Left hindlimb (tissue), 1 donor: Measurements from ENCODE around the gene PITPNM1.

ENCODE experiments used
- DNase-seq: peaks from one replicate; pipeline ENCODE4 v3.0.0-alpha.2; 2018

Gene PITPNM1

DNA sequence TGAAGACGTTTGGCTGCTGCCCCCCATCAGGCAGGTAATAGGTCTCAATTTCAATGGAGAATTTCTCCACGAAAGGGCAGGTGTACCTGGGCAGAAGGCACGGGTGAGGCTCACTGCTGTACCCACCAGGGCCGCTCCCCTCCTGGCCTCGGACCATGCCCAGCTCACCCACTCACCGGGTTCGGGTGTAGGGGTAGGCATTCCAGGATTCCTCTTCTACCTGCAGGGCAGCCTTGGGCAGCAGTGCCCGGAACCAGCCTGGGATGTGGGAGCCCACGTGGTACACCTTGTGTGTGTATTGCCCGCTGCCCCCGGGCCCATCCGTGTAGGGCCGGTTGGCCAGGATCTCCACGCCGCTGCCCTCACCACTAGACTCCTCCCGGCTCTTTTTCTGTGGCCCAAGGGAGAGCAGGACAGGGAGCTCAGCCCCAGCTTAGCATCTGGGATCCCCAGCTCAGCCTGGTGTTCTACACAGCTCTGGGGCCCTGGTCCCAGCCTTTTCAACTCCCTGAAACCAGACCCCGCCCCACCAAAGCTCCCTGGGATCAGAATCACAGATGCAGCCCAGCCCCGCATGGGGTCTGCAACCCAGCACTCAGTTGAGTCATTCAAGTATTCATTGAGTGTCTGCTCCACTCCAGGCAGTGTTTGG is 2.7 kb downstream of the PITPNM1 start:
- DNase-seq: peak; percentile 24

DNA sequence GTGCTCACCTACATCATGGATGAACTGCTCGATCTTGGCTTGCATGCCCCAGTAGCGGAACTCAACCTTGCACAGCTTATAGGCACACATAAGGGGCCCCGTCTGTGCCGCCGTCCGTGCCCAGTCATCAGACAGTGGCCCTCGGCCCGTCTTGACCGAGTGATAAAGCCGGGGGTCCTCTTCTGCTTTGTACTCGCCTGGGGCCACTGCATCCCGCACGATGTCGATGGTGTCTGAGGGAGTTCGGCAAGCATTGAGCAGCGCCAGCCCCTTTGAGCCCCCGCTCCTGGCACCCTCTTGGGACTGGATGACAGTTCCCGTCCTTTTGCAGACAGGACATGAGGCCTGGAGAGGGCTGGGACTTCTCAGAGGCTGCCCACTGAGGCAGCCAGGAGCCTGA is 3.3 kb downstream of the PITPNM1 start:
- DNase-seq: peak; percentile 26

DNA sequence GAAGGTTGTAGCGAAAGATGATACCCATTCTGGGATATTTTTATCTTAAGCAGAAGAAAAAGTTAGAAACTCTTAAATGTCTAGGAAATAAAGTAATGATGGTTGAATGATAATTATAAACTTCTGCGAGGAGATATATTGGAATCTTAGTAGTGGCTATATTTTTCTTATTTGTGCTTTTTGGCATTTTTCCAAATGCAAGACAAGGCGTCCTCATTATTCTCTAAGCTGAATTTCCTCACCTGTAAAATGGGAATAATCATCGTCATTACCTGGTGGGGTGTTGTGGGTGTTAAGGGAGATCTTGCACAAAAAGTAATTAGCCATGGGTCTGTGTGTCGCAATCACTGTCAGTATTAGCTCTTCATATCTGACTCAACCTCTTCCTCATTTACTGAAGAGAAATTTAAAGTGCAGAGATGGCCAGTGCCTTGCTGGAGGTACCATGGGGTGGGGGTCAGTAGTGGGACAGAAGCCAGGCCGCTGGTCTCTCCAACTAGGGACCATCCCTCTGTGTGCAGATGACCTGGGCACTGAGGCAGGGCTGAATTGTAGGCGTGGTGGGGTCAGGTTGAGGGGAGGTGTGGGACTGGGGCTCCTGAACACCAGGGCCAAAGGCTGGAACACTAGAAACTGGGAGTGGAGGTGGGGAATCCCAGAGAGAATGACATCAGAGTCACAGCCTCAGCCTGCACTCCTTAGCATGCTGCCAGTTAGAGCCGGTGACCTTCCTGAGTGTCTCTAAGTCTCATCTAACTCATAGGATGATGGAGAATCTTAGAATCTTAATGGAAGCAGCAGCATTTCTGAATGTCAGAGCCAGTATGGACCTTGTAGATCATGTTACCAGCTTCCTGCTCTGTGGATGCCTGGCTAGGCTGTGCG is 4.1 kb downstream of the PITPNM1 start:
- DNase-seq: peak; percentile 17

DNA sequence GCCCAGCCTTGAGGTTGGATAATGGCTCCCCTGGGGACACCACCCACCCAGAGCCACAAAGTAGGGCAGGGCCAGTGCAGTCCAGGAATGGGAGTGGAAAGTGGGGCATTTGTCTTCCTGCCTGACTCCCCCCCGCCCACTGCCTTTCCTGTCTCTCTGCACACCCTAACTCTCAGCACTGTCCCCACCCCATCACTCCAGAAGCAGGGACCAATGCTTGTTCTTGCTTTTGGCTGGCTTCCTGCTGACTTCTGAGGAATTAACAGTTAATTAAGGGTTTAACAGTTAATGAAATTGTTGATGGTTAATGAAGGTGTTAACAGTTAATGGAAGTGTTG is 4.7 kb downstream of the PITPNM1 start:
- peak; percentile 38 for DNase-seq

DNA sequence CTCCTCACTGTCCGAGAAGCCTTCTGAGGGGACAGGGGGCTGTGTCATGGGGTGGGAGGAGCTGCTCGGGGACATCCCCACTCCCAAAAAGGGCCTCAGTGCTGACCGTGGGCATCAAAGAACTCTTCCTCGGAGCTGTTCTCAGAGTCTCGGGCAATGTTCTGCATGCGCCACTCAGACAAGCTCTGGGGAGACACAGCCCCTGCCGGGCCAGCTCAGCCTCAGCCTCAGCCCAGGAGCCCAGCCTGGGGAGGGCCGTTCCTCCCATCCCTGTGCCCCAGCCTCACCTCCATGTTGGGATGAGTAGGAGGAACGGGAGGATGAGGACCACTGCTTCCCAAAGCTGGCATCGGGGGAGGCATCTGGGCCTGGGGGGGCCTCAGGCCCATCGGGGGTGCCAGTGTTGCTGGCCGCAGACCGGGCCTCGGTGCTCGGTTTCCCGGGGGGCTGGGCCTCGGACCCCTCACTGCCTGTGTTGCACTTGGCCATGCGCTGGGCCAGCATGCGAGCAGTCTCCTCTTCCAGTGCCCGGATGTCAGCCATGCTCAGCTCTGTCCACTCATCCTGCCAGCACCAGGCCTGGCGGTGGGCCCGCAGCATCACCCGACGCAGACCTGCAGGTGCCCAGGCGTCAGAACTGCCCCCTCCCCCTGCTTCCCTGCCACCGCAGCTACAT is 5.2 kb downstream of the PITPNM1 start:
- peak; percentile 28 for DNase-seq

DNA sequence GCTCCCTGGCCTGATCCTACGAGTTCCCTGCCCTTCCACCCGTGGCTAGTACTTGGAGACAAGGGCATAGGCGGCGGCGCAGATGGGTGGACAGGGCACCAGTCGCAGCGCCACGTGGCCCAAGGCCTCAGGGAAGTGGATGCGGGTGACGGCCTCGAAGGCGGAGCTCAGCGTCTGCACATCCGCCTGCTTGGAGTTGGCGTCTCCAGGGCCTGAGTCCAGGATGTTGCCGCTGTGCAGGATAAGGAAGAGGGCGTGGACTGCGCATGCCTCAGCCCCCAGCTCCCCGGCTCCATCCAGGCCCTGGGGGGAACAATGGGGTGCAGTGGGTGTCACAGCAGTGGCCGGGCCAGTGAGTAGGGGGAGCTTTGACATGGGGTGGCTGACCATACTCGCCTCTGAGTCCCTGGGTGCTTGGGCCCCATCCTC is 6.6 kb downstream of the PITPNM1 start:
- no peak for DNase-seq

DNA sequence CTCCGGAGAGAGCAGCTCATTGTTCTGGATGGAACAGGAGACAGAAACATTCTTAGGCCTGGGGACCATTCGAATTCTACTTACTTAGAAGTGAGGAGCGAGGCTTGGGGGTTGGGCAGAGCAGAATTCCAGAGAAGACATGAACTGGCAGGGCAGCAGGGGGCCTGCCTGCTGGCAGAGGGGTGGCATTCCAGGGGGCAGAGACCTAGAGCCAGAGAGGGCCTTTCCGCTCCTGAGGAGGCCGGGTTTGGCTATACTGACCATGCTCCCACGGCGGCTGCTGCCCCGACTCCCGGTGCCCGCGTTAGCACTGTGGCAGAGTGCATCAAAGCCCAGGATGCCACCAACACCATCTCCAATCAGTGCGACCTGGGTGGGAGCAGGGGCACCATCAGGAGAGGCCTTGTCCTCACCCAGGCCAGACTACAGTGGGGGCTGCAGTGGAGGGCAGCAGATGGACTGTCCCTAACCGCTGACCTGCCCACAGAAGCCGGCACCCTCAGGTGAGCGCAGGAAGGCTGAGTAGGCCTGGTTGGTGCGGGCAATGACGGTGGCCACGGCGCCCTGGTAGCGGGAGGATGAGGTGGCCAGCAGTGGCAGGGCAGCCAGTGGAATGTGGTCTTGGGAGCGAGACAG is 7.4 kb downstream of the PITPNM1 start:
- no peak for DNase-seq

DNA sequence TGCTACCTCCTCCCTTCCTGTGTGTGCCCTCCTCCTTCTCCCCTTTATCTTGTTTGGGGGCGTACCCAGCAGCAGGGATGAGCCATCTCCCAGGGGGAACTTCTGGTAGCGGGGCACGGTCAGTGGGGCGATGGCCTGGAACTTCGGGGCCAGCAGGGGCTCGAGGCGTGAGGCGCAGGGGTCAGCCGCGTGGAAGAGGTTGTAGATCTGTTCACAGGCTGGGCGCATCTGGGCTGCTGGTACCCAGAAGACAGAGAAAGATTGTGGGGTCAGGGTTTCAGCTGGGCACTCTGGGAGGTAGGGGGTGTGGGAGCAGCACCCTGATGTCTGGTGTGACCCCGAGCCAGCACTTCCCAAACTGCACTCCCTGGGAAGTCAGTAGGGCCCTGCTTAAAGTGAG is 9.1 kb downstream of the PITPNM1 start:
- DNase-seq: no peak

DNA sequence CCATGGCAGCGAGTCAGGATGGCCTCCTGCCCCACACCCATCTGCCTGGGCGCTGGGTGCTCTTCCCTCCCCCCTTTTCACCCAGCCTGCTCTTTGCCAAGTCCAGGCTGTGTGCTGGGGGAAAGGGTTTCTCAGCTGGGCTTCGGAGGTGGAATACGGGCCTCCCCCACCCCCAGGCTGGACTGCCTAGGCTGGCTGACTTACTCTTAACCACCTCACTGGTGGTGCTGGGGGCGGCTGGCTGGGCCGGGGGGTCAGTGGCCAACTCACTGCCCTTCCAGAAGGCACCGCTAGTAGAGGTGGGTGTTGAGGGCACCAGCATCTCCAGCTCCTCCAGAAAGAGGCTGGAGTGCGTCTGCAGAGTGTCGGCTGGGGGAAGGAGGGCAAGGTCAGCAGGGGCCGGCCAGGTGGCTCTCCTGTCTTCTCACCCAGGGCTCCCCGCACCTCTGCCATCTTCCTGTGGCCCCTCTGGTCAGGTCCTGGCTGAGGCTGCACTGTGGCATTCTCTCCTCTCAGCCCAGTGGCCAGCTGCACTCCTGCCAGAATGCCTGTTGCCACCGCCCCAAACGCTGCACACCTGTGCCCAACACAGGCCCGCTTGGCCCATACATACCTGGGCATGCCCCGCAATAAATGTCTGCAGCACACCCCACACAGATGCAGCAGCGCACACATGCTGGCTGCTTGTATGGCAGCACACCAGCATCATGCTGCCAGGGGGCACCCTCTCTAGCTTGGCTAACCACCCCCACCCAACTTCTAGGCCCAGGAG is 9.7 kb downstream of the PITPNM1 start:
- DNase-seq: no peak

DNA sequence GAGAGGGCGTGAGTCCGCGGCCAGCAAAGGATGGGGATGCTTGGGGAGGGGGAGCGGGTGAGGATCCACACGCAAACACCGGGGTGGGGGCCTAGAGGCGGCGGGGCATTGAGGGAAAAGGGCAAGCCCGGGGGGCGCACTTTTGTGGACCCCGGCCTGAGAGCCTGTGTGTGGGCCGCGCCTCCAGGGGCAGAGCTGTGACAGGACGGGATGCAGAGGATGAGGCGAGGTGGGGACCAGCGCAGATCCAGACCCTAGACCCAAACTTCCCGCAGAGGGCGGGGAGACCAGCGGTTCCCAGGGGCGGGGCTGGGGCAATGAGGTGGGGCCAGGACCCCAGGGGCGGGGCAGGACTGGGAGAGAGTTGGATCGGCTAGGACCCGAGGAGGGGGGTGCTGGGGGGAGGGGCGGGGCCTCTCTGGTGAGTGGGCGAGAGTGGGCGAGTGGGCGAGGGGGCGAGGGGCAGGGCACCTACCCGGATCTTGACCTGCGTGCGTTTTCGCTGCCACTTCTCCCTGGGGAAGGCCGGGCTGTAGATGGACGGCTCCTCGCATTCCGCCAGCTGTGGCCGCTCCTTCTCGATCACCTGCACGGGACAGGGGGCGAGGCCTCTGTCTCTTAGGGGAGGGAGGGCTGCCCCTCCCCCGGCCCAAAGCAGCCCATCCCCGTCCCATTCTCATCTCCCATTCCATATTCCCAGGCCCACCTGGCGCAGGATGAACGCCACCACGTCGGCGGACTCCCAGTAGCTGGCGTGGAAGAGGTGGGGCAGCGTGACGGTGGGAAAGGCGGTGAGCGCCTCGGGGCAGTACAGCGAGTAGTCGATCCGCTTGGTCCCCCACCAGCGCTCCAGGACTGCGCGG is 10.6 kb downstream of the PITPNM1 start:
- DNase-seq: no peak

DNA sequence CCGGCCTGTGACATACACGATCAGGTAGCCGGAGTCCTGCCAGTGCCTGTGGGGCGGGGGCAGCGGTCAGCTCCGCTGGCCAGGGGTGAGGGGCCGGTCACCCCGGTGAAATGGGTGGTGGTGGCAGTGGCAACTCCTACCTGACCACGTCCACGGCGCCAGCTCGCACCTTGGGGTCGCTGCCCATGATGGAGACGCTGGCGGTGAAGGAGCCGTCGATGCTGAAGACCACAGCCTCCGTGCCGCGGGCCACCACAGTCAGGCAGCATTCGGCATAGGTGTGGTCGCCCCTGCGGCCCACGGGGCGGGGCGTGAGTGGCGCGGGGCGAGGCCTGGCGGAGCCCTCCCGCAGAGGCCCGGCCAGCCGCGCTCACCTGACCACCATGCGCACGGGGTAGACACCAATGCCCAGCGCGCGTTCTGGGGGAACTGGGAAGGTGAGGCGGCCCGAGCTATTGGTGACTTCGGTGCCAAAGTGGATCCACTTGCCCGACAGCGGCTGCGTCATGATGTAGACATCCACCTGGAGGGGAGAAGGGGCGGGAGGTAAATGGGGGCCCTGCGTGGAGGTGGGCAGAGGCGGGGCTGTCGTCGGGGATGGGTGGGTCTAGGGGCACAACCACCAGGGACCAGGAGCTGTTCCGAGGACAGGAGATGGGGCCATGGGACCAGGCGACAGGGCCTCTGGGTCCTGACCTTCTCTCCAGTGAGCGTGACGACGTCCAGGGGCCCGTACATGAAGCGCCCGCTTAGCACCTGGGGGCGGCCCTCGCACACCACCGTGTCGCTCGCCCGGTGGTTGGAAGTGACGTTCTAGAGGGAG is 11.4 kb downstream of the PITPNM1 start:
- no peak for DNase-seq

DNA sequence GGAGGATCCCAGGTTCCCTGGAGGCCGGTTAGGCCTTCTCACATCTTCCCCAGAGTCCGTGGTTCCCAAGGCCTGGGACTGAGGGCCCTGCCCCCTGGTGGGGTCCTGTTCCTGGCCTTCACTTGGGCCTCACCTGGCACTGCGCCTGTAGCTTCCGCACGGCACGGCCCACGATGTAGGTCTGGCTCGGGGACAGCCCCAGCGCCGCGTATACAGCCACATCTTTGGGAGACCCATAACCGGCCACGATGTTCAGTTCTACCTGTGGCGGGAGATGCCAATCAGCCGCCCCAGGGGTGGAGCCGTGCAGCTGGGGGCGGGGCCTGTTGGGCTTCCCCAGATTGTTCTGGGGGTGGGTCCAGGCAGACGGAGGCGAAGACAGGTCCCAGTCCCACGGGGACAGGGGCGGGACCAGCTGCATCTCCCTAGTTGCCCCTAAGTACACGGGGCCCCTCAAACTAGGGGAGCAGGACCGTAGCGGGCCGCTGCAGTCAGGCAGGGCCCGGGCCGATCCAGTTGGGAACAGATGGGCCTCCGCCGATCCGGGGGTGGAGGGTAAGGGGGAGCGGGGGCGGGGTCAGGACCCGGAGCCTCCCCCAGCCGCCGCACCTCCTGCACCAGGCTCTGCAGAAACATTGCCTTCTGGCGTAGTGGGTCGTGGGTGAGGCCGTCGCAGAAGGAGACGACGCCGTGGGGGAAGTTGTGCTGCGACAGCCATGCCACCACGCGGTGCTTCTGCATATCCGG is 12.2 kb downstream of the PITPNM1 start:
- DNase-seq: no peak

DNA sequence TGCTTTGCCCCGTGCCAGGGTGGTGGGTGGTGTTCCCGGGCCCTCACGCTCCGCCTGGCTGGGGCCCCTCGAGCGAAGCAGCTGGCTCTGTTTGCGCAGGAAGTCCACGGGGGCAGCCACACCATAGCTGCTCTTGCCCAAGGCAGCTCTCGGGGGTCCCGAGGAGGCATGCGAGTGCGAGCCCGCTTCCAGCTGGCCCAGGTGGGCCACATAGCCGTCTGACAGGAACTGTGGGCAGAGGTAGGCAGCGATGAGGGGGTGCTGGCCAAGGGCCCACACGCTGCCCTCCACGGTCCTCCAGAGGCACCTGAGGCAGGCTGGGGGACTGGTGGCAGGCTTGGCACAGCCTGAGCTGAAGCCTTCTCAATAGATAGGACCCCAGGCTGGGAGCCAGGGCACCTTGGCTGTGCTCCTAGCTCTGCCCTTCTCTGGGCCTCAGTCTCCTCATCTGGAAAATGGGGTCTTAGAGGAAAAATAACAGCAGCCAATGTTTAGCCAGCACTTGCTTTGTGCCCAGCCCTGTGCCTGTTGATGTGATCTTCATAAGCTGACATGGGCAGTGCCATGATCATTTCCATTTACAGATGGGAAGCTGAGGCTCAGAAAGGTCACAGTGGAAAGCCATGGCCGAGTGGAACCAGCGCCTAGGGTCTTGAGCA is 13.0 kb downstream of the PITPNM1 start:
- DNase-seq: no peak

DNA sequence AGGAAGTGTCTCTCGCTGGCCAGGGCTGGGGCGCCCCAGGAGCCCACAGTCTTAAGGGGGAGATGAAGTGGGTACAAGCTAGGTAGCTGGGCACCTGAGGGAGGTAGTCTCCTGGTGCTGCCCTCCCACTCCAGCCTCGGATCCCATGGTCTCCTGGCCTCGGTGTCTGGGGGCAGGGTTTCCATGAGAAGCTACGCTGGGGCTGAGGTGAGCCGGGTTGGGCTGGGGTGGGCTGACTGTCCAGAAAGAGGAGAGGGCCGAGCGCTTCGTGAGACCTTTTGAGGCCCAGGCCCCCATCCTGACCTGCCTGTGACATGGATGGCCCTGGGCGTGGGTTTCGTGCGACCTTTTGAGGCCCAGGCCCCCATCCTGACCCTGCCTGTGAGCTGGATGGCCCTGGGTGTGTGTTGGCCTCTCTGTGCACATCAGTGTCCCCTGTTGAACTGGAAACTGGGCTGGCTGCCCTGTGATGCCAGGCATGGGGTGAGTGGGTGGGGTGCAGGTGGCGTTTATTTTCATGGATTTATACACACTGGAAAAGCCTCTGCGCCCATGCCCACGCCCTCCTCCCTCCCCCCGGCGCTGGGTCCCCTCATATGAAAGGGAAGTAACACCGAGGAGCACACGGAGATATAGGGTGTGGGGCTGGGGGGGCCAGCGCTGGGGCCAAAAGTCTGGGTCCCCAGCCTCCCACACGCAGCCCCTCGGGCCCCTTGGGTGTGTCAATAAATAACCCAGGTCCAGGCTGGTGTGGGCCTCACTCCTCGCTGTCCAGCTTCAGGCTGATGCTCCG is 13.7 kb downstream of the PITPNM1 start:
- DNase-seq: no peak

DNA sequence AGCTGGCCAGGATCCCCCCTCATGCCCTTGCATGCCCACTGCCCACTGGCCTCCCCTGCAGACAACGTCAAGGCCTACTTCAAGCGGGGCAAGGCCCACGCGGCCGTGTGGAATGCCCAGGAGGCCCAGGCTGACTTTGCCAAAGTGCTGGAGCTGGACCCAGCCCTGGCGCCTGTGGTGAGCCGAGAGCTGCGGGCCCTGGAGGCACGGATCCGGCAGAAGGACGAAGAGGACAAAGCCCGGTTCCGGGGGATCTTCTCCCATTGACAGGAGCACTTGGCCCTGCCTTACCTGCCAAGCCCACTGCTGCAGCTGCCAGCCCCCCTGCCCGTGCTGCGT is 14.5 kb downstream of the PITPNM1 start:
- no peak for DNase-seq

DNA sequence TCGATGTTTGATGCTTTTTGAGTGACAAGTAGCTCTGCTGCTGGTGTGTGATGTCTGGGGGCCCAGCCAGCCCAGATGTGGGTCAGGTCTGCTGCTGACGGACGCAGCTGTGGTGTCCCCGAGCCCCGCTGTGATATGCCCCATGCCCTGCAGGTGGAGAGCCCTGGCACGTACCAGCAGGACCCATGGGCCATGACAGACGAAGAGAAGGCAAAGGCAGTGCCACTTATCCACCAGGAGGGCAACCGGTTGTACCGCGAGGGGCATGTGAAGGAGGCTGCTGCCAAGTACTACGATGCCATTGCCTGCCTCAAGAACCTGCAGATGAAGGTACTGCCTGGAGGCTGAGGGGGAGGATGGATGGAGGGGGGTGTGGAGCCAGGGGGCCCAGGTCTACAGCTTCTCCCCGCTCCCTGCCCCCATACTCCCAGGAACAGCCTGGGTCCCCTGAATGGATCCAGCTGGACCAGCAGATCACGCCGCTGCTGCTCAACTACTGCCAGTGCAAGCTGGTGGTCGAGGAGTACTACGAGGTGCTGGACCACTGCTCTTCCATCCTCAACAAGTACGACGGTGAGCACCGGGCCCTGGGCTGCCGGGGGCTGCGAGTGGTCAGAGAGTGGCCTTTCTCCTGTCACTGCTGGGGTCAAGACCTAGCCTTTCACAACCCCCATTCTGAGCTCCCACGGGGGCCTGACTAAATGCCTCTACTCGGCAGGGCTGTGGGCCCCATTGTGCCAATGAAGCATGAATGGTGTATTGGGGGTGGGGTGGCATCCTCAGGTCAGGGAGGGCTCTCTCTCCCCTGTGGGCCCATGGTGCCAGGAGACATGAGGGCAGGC is 15.1 kb downstream of the PITPNM1 start:
- no peak for DNase-seq

DNA sequence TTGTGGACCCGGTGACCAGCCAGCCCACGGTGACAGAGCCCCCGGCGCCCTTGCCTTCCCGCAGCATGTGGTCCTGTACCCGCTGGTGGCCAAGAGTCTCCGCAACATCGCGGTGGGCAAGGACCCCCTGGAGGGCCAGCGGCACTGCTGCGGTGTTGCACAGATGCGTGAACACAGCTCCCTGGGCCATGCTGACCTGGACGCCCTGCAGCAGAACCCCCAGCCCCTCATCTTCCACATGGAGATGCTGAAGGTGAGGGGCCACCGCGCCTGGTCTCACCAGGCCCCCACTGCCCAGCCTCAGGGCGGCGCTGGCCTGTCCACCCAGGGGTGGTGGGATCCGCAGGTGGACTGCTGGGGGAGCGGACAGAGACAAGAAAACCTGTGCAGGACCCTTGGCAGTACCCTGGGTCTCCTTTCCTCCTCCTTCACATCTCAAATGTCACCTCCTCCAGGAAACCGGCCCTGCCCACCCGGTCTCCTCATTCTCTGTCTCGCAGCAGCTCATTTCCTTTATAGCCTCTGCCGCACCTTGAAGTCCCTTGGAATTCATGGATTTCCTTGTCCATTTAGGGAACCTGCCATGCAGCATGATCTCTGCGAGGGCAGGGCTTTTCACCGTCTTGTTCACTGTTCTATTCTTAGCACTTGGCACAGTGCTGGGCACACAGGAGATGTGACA is 15.8 kb downstream of the PITPNM1 start:
- no peak for DNase-seq
